ENCODE measurements around the gene JAG2. TPM values are rescaled to one million over a fixed set of nuclear protein-coding genes. Genes with fewer than 3 reads are reported as not detected.

The JAG2 gene
- total RNA-seq, 1 donor from 2014 or later = 84.1 TPM

DNA sequence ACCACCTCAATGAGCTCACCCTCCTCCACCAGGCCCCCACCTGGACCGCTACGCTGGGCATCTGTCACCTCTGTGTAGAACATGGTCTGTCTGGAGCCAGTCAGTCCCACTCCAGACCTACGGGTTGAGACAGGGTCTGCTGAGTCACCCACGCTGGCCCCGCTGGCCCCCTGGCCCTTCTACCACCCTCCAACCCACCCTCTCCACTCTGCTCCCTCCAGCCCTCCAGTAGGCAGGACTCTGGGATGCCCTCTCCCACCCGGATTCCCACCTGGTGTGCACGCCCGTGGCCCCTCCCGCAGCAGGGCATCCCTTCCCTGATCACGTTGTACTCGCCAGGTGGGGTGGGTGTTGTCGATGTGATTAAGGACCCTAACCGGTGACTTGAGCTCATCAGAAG lies 4.6 kb upstream of the JAG2 start:
- H3K4me1 Mint-ChIP-seq (ENCODE audit: low read depth, unreplicated experiment) = peaks cover 16% of the 10 kb centered on the region
- H3K36me3 Mint-ChIP-seq (ENCODE audit: unreplicated experiment) = no peaks in the 10 kb centered on the region
- no peak overlapping the region for H3K4me3 Mint-ChIP-seq (ENCODE audit: unreplicated experiment)
- H3K27me3 Mint-ChIP-seq (ENCODE audit: unreplicated experiment) = peaks cover 7% of the 10 kb centered on the region
- H3K9me3 Mint-ChIP-seq (ENCODE audit: unreplicated experiment) = peaks cover 4% of the 10 kb centered on the region
- H3K27ac Mint-ChIP-seq (ENCODE audit: unreplicated experiment) = no peak overlapping the region
- DNase-seq = no peak
- TF ChIP-seq, protein P1, sequence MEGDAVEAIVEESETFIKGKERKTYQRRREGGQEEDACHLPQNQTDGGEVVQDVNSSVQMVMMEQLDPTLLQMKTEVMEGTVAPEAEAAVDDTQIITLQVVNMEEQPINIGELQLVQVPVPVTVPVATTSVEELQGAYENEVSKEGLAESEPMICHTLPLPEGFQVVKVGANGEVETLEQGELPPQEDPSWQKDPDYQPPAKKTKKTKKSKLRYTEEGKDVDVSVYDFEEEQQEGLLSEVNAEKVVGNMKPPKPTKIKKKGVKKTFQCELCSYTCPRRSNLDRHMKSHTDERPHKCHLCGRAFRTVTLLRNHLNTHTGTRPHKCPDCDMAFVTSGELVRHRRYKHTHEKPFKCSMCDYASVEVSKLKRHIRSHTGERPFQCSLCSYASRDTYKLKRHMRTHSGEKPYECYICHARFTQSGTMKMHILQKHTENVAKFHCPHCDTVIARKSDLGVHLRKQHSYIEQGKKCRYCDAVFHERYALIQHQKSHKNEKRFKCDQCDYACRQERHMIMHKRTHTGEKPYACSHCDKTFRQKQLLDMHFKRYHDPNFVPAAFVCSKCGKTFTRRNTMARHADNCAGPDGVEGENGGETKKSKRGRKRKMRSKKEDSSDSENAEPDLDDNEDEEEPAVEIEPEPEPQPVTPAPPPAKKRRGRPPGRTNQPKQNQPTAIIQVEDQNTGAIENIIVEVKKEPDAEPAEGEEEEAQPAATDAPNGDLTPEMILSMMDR (IDR thresholded peaks at IDR 0.05; ENCODE audit: partially characterized antibody, unreplicated experiment) = no peak

DNA sequence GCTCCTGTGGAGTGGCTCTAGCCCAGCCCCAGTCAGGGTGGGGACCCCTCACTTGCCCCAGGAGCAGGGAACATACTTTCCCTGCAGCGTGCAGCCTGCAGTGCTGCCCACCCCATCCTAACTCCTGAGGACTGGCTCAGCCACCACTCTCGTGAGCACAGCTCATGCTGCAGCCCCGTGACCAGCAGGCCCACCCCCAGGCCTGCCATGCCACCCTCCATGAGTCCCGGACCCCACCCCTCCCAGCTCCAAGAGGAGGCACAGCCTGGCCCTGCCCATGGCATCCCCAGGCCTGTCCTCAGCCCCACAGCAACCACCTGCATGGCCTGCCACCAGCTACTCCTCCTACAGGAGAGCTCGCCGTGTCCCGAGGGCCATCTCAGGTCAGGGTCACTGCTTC lies 3.9 kb upstream of the JAG2 start:
- Mint-ChIP-seq H3K9me3 (ENCODE audit: unreplicated experiment) (peaks cover 4% of the 10 kb centered on the region), H3K27me3 (ENCODE audit: unreplicated experiment) (peaks cover 7% of the 10 kb centered on the region), H3K4me1 (ENCODE audit: low read depth, unreplicated experiment) (peaks cover 12% of the 10 kb centered on the region), H3K27ac (ENCODE audit: unreplicated experiment) (no peak overlapping the region), H3K36me3 (ENCODE audit: unreplicated experiment) (no peaks in the 10 kb centered on the region), H3K4me3 (ENCODE audit: unreplicated experiment) (no peak overlapping the region)
- DNase-seq = no peak
- TF ChIP-seq, protein P1 (IDR thresholded peaks at IDR 0.05; ENCODE audit: partially characterized antibody, unreplicated experiment) = no peak

DNA sequence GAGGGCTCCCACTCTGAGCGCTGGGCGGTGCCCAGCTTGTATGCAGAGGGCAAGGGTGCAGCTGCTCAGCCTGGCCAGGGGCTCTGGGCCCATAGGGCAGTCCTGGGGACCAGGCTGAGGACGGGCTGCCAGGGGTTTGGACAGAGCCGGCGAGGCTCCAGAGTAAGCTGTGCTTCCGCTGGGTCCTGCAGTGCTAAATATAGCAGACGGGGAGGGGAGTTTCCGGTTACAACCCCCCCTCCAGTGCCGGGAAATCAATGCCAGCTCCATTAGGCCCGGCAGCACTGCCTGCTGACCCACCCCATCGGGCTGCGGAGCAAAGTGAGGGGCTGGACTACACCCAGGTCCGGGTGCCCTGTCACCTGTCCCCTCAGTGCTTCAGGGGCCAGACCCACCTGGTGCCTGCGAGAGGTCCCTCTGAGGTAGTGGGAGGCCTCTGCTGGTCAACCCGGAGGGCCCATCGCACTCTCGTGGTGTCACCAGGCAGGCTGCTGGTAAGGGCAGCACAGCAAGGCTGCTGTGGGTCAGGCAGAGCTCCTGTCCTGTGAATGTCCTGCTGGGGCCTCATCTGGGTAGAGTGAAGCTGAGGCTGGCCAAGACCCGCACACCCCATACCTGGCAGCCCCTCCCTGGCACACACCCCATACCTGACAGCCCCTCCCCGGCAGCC lies 2.6 kb upstream of the JAG2 start:
- Mint-ChIP-seq H3K36me3 (ENCODE audit: unreplicated experiment) (no peaks in the 10 kb centered on the region), H3K9me3 (ENCODE audit: unreplicated experiment) (peaks cover 7% of the 10 kb centered on the region), H3K27ac (ENCODE audit: unreplicated experiment) (no peak overlapping the region)

DNA sequence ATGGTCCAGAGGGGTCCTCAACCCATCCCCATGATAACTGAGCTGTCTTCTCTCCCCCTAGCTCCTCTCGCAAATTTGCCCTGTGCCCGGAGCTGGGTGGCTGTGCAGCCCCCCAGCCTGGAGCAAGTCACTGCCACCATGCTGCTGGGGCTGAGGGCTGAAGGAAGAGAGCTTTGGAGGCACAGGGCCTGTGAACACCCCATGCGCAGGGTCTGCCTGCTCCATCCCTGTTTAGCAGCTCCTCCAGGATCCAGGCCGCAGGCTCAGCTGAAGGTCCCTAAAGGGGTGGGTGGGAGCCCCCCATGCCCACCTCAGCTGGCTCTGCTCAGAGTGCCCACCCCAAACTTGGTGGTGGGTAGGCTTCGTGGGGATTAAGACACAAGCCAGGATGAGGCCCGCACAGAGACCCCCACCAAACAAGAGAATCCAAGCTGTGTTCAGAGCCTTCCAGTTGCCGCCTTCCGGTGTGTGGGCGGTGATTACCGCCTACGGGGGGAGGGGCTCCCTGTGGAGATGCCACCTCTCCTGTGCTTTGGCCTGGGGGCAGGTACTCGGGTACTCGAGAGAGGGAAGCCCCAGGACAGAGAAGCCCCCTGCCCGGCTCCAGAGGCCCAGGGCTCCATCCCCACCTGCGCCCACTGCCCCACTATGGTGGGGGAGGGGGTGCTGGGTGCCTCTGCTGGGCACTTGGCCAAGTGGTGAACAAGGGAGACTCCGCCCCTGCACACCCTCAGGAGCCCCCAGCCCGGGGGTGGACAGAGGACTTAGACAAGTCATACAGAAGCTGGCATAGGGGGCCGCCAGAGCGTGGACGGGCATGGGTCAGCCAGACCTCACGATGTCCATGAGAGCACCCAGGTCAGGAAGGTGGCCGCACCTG lies 1.4 kb upstream of the JAG2 start:
- Mint-ChIP-seq H3K4me1 (ENCODE audit: low read depth, unreplicated experiment) (peaks cover 9% of the 10 kb centered on the region), H3K9me3 (ENCODE audit: unreplicated experiment) (peaks cover 7% of the 10 kb centered on the region), H3K27me3 (ENCODE audit: unreplicated experiment) (peaks cover 9% of the 10 kb centered on the region), H3K4me3 (ENCODE audit: unreplicated experiment) (peak overlapping the region; percentile 65), H3K27ac (ENCODE audit: unreplicated experiment) (no peak overlapping the region), H3K36me3 (ENCODE audit: unreplicated experiment) (no peaks in the 10 kb centered on the region)
- TF ChIP-seq, protein P1 (IDR thresholded peaks at IDR 0.05; ENCODE audit: partially characterized antibody, unreplicated experiment) = no peak
- no peak for DNase-seq

More for the DNA sequence above, 2.6 kb upstream of the JAG2 start:
- peak; percentile 59 for DNase-seq
- peaks cover 9% of the 10 kb centered on the region for H3K27me3 Mint-ChIP-seq (ENCODE audit: unreplicated experiment)
- TF ChIP-seq, protein P1 (IDR thresholded peaks at IDR 0.05; ENCODE audit: partially characterized antibody, unreplicated experiment) = no peak
- H3K4me1 Mint-ChIP-seq (ENCODE audit: low read depth, unreplicated experiment) = peaks cover 7% of the 10 kb centered on the region
- no peak overlapping the region for H3K4me3 Mint-ChIP-seq (ENCODE audit: unreplicated experiment)

Data from glutamatergic neuron (in vitro differentiated cells).